GM19463 (cell line): ENCODE data around the gene CRBN.

Source experiments
- ATAC-seq: cut with Tn5 transposase; IDR thresholded peaks from one replicate; pipeline ENCODE4 v1.9.1; 2021; ENCODE audit warnings: mild to moderate bottlenecking, moderate library complexity; ENCODE audit not compliant: unreplicated experiment

Gene CRBN

GRCh38 chr3:3177861-3178497, 1.5 kb downstream of the CRBN start:
- ATAC-seq: no peak

- no peak for ATAC-seq
Observed at GRCh38 chr3:3172627-3173026, 6.9 kb downstream of the CRBN start.

GRCh38 chr3:3170998-3171397, 8.5 kb downstream of the CRBN start:
- ATAC-seq: no peak

GRCh38 chr3:3165650-3166049, 13.8 kb downstream of the CRBN start:
- ATAC-seq: no peak

GRCh38 chr3:3165241-3165640, 14.2 kb downstream of the CRBN start:
- ATAC-seq: no peak

- no peak for ATAC-seq
Observed at GRCh38 chr3:3160826-3161225, 18.7 kb downstream of the CRBN start.

GRCh38 chr3:3157484-3157883, 22.0 kb downstream of the CRBN start:
- no peak for ATAC-seq

GRCh38 chr3:3154879-3155610, 24.4 kb downstream of the CRBN start:
- no peak for ATAC-seq

- no peak for ATAC-seq
Observed at GRCh38 chr3:3151513-3151912, 28.0 kb downstream of the CRBN start.

GRCh38 chr3:3149560-3149959, 29.9 kb downstream of the CRBN start:
- no peak for ATAC-seq

- ATAC-seq: no peak
Observed at GRCh38 chr3:3145831-3146230, 33.7 kb downstream of the CRBN start.

- ATAC-seq: no peak
Observed at GRCh38 chr3:3141939-3142338, 37.6 kb downstream of the CRBN start.

- no peak for ATAC-seq
Observed at GRCh38 chr3:3137526-3137925, 42.0 kb downstream of the CRBN start.

GRCh38 chr3:3134750-3135448, 44.6 kb downstream of the CRBN start:
- ATAC-seq: no peak

- no peak for ATAC-seq
Observed at GRCh38 chr3:3133500-3133899, 46.0 kb downstream of the CRBN start.

GRCh38 chr3:3129579-3129978, 49.9 kb downstream of the CRBN start:
- no peak for ATAC-seq

- ATAC-seq: no peak
Observed at GRCh38 chr3:3127432-3128010, 52.0 kb downstream of the CRBN start.

- peak; percentile 90 for ATAC-seq
Observed at GRCh38 chr3:3126477-3127431, 52.7 kb downstream of the CRBN start, which contains the start of gene TRNT1. TRNT1 (plus strand) TSS chr3:3126940; CDS start chr3:3129041, 2,101 bp downstream.

- ATAC-seq: no peak
Observed at GRCh38 chr3:3125977-3126376, 53.5 kb downstream of the CRBN start.

GRCh38 chr3:3119393-3119851, 60.1 kb downstream of the CRBN start:
- peak; percentile 73 for ATAC-seq
